H9 (cell line): ENCODE measurements around the gene ZNF280A. TPM values are rescaled to one million over a fixed set of nuclear protein-coding genes. Genes with fewer than 3 reads are reported as not detected.

Experiments
- DNase-seq: peaks from one replicate; pipeline ENCODE4 v3.0.0-alpha.2; 2017
- H2AFZ ChIP-seq: one replicate; pipeline ENCODE4 v1.6.1; 2013; ENCODE audit warnings: mild to moderate bottlenecking, low read length, control low read depth, moderate library complexity
- H2AK5ac ChIP-seq: 2 replicates; pipeline ENCODE4 v1.6.1; 2013; ENCODE audit warnings: low read length, control low read depth, mixed read lengths; ENCODE audit not compliant: insufficient read length
- H2BK120ac ChIP-seq: one replicate; pipeline ENCODE4 v1.6.1; 2013; ENCODE audit warnings: low read depth, mild to moderate bottlenecking, low read length, control low read depth, inconsistent platforms; ENCODE audit not compliant: poor library complexity, severe bottlenecking
- H2BK12ac ChIP-seq: 2 replicates; pipeline ENCODE4 v1.6.1; 2013; ENCODE audit warnings: low read length, control low read depth, mixed read lengths, low read depth; ENCODE audit not compliant: insufficient read length
- H2BK15ac ChIP-seq: 2 replicates; pipeline ENCODE4 v1.6.1; 2013; ENCODE audit warnings: low read depth, low read length, control low read depth
- H2BK20ac ChIP-seq: one replicate; pipeline ENCODE4 v1.6.1; 2013; ENCODE audit warnings: low read depth, mild to moderate bottlenecking, low read length, control low read depth, inconsistent platforms; ENCODE audit not compliant: poor library complexity, severe bottlenecking
- H2BK5ac ChIP-seq: 2 replicates; pipeline ENCODE4 v1.6.1; 2013; ENCODE audit warnings: low read length, control low read depth, mixed read lengths; ENCODE audit not compliant: insufficient read length
- H3K14ac ChIP-seq: 2 replicates; pipeline ENCODE4 v1.6.1; 2013; ENCODE audit warnings: low read length, control low read depth; ENCODE audit not compliant: insufficient read depth
- H3K18ac ChIP-seq: 2 replicates; pipeline ENCODE4 v1.6.1; 2013; ENCODE audit warnings: low read depth, mild to moderate bottlenecking, mixed read lengths, low read length, control low read depth; ENCODE audit not compliant: insufficient read length
- H3K23ac ChIP-seq: 2 replicates; pipeline ENCODE4 v1.6.1; 2013; ENCODE audit warnings: low read length, control low read depth, mixed read lengths, low read depth; ENCODE audit not compliant: insufficient read length
- H3K23me2 ChIP-seq: 2 replicates; pipeline ENCODE4 v1.6.1; 2013; ENCODE audit warnings: low read depth, mild to moderate bottlenecking, mixed read lengths, low read length, control low read depth; ENCODE audit not compliant: insufficient read length, poor library complexity, severe bottlenecking
- H3K27ac ChIP-seq: 2 replicates; pipeline ENCODE4 v1.5.1; 2013; ENCODE audit warnings: low read length, control low read depth, mixed read lengths, low read depth; ENCODE audit not compliant: insufficient read length
- H3K27me3 ChIP-seq: 2 replicates; pipeline ENCODE4 v1.6.1; 2013; ENCODE audit warnings: low read length, control low read depth, inconsistent platforms; ENCODE audit not compliant: insufficient read depth
- H3K4ac ChIP-seq: 2 replicates; pipeline ENCODE4 v1.6.1; 2013; ENCODE audit warnings: low read depth, mild to moderate bottlenecking, control low read depth, inconsistent platforms, low read length, moderate library complexity
- H3K4me1 ChIP-seq: 2 replicates; pipeline ENCODE4 v1.6.1; 2013; ENCODE audit warnings: low read length, control low read depth, inconsistent platforms; ENCODE audit not compliant: insufficient read depth
- H3K4me2 ChIP-seq: 2 replicates; pipeline ENCODE4 v1.6.1; 2013; ENCODE audit warnings: low read length, control low read depth, mixed read lengths; ENCODE audit not compliant: insufficient read length, insufficient read depth
- H3K56ac ChIP-seq: 2 replicates; pipeline ENCODE4 v1.6.1; 2013; ENCODE audit warnings: low read depth, mild to moderate bottlenecking, mixed read lengths, low read length, control low read depth; ENCODE audit not compliant: insufficient read length
- H3K79me1 ChIP-seq: 2 replicates; pipeline ENCODE4 v1.6.1; 2013; ENCODE audit warnings: low read depth, mild to moderate bottlenecking, moderate library complexity, low read length, control low read depth, inconsistent platforms; ENCODE audit not compliant: insufficient read depth, poor library complexity, severe bottlenecking
- H3K79me2 ChIP-seq: 2 replicates; pipeline ENCODE4 v1.6.1; 2013; ENCODE audit warnings: low read length, control low read depth, inconsistent platforms; ENCODE audit not compliant: insufficient read depth
- H3K9ac ChIP-seq: 2 replicates; pipeline ENCODE4 v1.6.1; 2013; ENCODE audit warnings: low read length, control low read depth, mixed read lengths; ENCODE audit not compliant: insufficient read length; ENCODE audit errors: extremely low read depth
- H3K9me3 ChIP-seq: one replicate; pipeline ENCODE4 v1.6.1; 2013; ENCODE audit warnings: low read depth, low read length, inconsistent platforms; ENCODE audit not compliant: control insufficient read depth
- H3T11ph ChIP-seq: one replicate; pipeline ENCODE4 v1.6.1; 2013; ENCODE audit warnings: mild to moderate bottlenecking, low read length, control low read depth, inconsistent platforms
- H4K20me1 ChIP-seq: one replicate; pipeline ENCODE4 v1.6.1; 2013; ENCODE audit not compliant: control insufficient read depth, insufficient read length, insufficient read depth
- H4K5ac ChIP-seq: 2 replicates; pipeline ENCODE4 v1.6.1; 2013; ENCODE audit warnings: low read depth, mild to moderate bottlenecking, mixed read lengths, low read length, control low read depth; ENCODE audit not compliant: insufficient read length
- H4K8ac ChIP-seq: replicated peaks from 2 replicates; pipeline ENCODE4 v1.6.1; 2013; ENCODE audit warnings: low read length, control low read depth, mixed read lengths, low read depth; ENCODE audit not compliant: insufficient read length
- H4K91ac ChIP-seq: 2 replicates; pipeline ENCODE4 v1.6.1; 2013; ENCODE audit warnings: low read depth, mild to moderate bottlenecking, moderate library complexity, mixed read lengths, low read length, control low read depth; ENCODE audit not compliant: insufficient read length
- H3K27ac Mint-ChIP-seq, 3 experiments: 2 replicates in 2 of 3; 3 replicates in 1 of 3; pipeline ENCODE4 v1.8.0; 2020 to 2021; ENCODE audit warnings: mixed read lengths in 3 of 3, mild to moderate bottlenecking in 1 of 3, moderate library complexity in 1 of 3
- H3K27me3 Mint-ChIP-seq: 2 replicates; pipeline ENCODE4 v1.8.0; 2021; ENCODE audit warnings: low read depth, mild to moderate bottlenecking, moderate library complexity, mixed read lengths
- H3K36me3 Mint-ChIP-seq, 3 experiments: 2 replicates in 2 of 3; 3 replicates in 1 of 3; pipeline ENCODE4 v1.8.0; 2020 to 2021; ENCODE audit warnings: low read depth in 3 of 3, mixed read lengths in 3 of 3; ENCODE audit not compliant: insufficient read depth in 1 of 3
- H3K4me1 Mint-ChIP-seq, 2 experiments: 2 replicates each; pipeline ENCODE4 v1.8.0; 2020; ENCODE audit warnings: mixed read lengths in 2 of 2
- H3K4me3 Mint-ChIP-seq, 2 experiments: 2 replicates in 1 of 2; 3 replicates in 1 of 2; pipeline ENCODE4 v1.8.0; 2020 to 2021; ENCODE audit warnings: mild to moderate bottlenecking in 2 of 2, mixed read lengths in 2 of 2, moderate library complexity in 1 of 2
- H3K9me3 Mint-ChIP-seq, 2 experiments: 2 replicates in 1 of 2; 3 replicates in 1 of 2; pipeline ENCODE4 v1.8.0; 2020; ENCODE audit warnings: mild to moderate bottlenecking in 2 of 2, mixed read lengths in 2 of 2, moderate library complexity in 1 of 2
- WGBS: extraction: QIAGEN DNeasy Blood & Tissue Kit; methylation state at CpG from one replicate; pipeline ENCODE4 v1.1.7; 2013; ENCODE audit warnings: missing lambda C conversion rate, low lambda C conversion rate, mixed read lengths; ENCODE audit not compliant: insufficient read length; ENCODE audit errors: extremely low coverage; 5-methylcytosine and 5-hydroxymethylcytosine counted together
- total RNA-seq: library from RNA; stranded (reverse); gene quantifications from 2 replicates; pipeline ENCODE4 v1.2.1, GENCODE V29; 2021
- TF ChIP-seq, protein P1 (sequence below): fragments of 200-600 bp; sonication (generic); conservative IDR thresholded peaks from 3 replicates; pipeline ENCODE4 v1.8.0; 2021; ENCODE audit warnings: antibody characterized with exemption, mild to moderate bottlenecking

Gene ZNF280A
- total RNA-seq, 1 experiment from 2014 or later, result 0.13 TPM

DNA sequence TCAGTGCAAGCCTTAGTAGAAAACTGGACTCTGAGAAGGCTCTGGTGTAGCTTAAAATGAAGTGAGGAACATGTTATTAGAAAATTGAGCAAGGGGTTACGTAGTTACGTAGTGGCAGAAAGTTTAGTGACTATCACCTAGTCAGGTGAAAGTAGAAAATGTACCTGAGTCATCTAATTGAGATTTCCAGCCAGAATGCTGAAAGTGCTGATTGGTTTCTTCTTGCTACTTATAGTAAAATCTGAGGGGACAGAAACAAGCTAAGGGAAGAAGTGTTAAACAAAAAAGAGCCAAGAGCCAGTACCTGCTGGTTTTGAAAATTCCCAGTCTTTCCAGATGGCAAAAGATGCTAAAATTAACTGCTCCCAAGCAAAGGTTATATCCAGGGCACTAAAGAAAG is 41.0 kb downstream of the ZNF280A start:
- H3K4me3 Mint-ChIP-seq, result no peak overlapping the region
- H3K4ac ChIP-seq, result no peak overlapping the region
- H3K4me1 ChIP-seq, result peaks cover 4% of the 10 kb centered on the region; the same call in 1 of the 2 replicates
- no peak overlapping the region for H3K23ac ChIP-seq
- no peak for DNase-seq
- H2AK5ac ChIP-seq, result no peak overlapping the region
- no peak overlapping the region for H3T11ph ChIP-seq
- H3K9me3 ChIP-seq, result no peaks in the 10 kb centered on the region
- H4K5ac ChIP-seq, result no peak overlapping the region
- H2BK15ac ChIP-seq, result no peak overlapping the region
- H3K36me3 Mint-ChIP-seq, result peaks cover 0 to 3% (median 0%) of the 10 kb centered on the region in 3 experiments; a peak in 3 of 7 replicates
- H3K27ac Mint-ChIP-seq, result no peak overlapping the region
- no peak overlapping the region for H3K9ac ChIP-seq
- no peak overlapping the region for H2AFZ ChIP-seq
- H2BK5ac ChIP-seq, result no peak overlapping the region
- H2BK12ac ChIP-seq, result no peak overlapping the region
- H4K8ac ChIP-seq, result no peak overlapping the region
- H3K4me2 ChIP-seq, result no peak overlapping the region
- no peaks in the 10 kb centered on the region for H3K23me2 ChIP-seq
- no peak overlapping the region for H3K56ac ChIP-seq
- TF ChIP-seq, protein P1, sequence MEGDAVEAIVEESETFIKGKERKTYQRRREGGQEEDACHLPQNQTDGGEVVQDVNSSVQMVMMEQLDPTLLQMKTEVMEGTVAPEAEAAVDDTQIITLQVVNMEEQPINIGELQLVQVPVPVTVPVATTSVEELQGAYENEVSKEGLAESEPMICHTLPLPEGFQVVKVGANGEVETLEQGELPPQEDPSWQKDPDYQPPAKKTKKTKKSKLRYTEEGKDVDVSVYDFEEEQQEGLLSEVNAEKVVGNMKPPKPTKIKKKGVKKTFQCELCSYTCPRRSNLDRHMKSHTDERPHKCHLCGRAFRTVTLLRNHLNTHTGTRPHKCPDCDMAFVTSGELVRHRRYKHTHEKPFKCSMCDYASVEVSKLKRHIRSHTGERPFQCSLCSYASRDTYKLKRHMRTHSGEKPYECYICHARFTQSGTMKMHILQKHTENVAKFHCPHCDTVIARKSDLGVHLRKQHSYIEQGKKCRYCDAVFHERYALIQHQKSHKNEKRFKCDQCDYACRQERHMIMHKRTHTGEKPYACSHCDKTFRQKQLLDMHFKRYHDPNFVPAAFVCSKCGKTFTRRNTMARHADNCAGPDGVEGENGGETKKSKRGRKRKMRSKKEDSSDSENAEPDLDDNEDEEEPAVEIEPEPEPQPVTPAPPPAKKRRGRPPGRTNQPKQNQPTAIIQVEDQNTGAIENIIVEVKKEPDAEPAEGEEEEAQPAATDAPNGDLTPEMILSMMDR, result no peak
- H3K14ac ChIP-seq, result no peak overlapping the region
- no peak overlapping the region for H3K27ac ChIP-seq
- no peak overlapping the region for H4K91ac ChIP-seq
- no peaks in the 10 kb centered on the region for H3K79me1 ChIP-seq
- peaks cover 70% of the 10 kb centered on the region for H3K27me3 Mint-ChIP-seq
- WGBS, result no CpG with 5 or more reads among the region's 2 CpGs
- H2BK120ac ChIP-seq, result no peak overlapping the region
- no peaks in the 10 kb centered on the region; the same call in 1 of the 2 replicates for H3K27me3 ChIP-seq
- H3K79me2 ChIP-seq, result no peaks in the 10 kb centered on the region
- peaks cover 8% of the 10 kb centered on the region in 2 experiments for H3K4me1 Mint-ChIP-seq
- no peaks in the 10 kb centered on the region for H4K20me1 ChIP-seq
- H3K18ac ChIP-seq, result no peak overlapping the region
- H3K9me3 Mint-ChIP-seq, result no peaks in the 10 kb centered on the region
- H2BK20ac ChIP-seq, result no peak overlapping the region
